ENCODE measurements around the gene NDUFB5. TPM values are rescaled to one million over a fixed set of nuclear protein-coding genes. Genes with fewer than 3 reads are reported as not detected.

NDUFB5 gene
- 100 to 1,000 TPM; 133 to 147 TPM for total RNA-seq

DNA sequence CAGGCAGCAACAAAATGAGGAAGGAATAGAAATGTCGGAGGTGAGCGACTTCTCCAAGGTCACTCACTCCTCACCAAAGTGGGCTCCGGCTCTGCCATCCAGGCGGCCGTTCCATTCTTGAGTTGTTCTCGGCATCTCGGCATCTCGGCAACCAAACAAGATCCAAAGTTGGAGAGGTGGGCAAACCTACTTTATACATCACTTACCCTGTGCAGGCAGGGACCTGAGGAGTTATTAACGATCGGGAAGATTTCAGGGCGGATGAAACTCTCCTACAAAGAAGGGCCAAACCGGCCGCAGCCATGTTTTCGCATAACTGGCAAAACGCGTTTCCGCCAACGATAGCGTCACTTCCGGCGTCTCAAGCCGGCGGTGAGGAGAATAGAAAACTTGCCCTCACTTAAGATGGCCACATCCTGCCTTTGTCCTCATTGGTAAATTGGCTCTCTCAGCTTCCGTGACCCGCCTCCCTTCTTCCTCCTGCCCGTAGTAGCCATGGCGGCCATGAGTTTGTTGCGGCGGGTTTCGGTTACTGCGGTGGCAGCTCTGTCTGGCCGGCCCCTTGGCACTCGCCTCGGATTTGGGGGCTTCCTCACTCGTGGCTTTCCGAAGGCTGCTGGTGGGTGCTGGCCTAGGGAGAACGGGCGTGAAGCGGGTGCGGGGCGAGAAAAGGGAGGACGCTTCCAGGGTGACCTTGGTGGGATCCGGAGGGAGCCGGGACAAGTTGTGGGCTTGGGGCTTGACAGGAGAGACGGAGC, at the start of gene NDUFB5, which contains the start of gene MRPL47:
Gene NDUFB5 (plus strand): TSS at position 474 of the 758 bp plus-strand sequence. CDS start 22 bp downstream, at position 496.
Gene MRPL47 (minus strand): TSS at position 318 of the 758 bp plus-strand sequence. CDS start 14 bp downstream, at position 304.
- Mint-ChIP-seq H3K27ac (peak within 1 kb of the TSS; percentile 98), H3K4me1 (ENCODE audit: low read depth) (peaks cover 40% of the 10 kb centered on the region), H3K36me3 (peaks cover 32% of the 10 kb centered on the region), H3K27me3 (no peaks in the 10 kb centered on the region), H3K4me3 (peak within 1 kb of the TSS; percentile 99), H3K9me3 (no peaks in the 10 kb centered on the region)
- CTCF ChIA-PET, result interaction anchor here (1.1 to 1.3 kb wide), 2 partner anchors 48 to 589 kb away, joined by 3 read pairs; partner anchors contain the start of gene USP13
- intact Hi-C loops (cut with micrococcal nuclease), result loop anchor here (1.0 to 5.0 kb wide), 5 partner anchors 42 to 1383 kb away; partner anchors contain the start of genes ACTL6A, DNAJC19, MFN1 and ZNF639
- peak; percentile 96 for DNase-seq
- POLR2A ChIA-PET, result interaction anchor here (0.6 to 1.4 kb wide), 4 partner anchors 40 to 50 kb away, joined by 3 to 8 read pairs (median 6); partner anchors contain the start of gene ACTL6A

GRCh38 chr3:179558742-179559364, 45.7 kb upstream of the NDUFB5 start:
- Mint-ChIP-seq H3K36me3 (peaks cover 2% of the 10 kb centered on the region), H3K27me3 (peaks cover 2% of the 10 kb centered on the region), H3K9me3 (no peaks in the 10 kb centered on the region), H3K4me1 (ENCODE audit: low read depth) (peaks cover 7% of the 10 kb centered on the region), H3K27ac (no peak overlapping the region), H3K4me3 (no peak overlapping the region)
- intact Hi-C loops (cut with micrococcal nuclease), result loop anchor here (1.0 kb wide), 3 partner anchors 113 to 544 kb away; no protein-coding TSS in a partner anchor
- ChIA-PET POLR2A (no interaction called here), CTCF (interaction anchor here (0.7 to 1.2 kb wide), 3 partner anchors 92 to 207 kb away, joined by 3 to 4 read pairs (median 3); no protein-coding TSS in a partner anchor)
- DNase-seq, result peak; percentile 69

GRCh38 chr3:179560791-179561190, 43.8 kb upstream of the NDUFB5 start:
- no peak overlapping the region for H3K4me3 Mint-ChIP-seq
- H3K27me3 Mint-ChIP-seq, result peaks cover 2% of the 10 kb centered on the region
- no peak overlapping the region for H3K27ac Mint-ChIP-seq
- DNase-seq, result no peak
- ChIA-PET POLR2A (interaction anchor here (0.6 to 0.8 kb wide), 2 partner anchors 15 to 238 kb away, joined by 3 to 4 read pairs; partner anchors contain the start of gene ZNF639), CTCF (no interaction called here)
- H3K9me3 Mint-ChIP-seq, result no peaks in the 10 kb centered on the region
- H3K36me3 Mint-ChIP-seq, result peaks cover 3% of the 10 kb centered on the region
- H3K4me1 Mint-ChIP-seq (ENCODE audit: low read depth), result peaks cover 22% of the 10 kb centered on the region
- intact Hi-C loops (cut with micrococcal nuclease), result loop anchor here (5.0 kb wide), 1 partner anchor 1352 kb away; the partner anchor contains the start of gene FXR1

GRCh38 chr3:179562591-179563270, 41.9 kb upstream of the NDUFB5 start, which contains the start of gene ACTL6A:
Gene ACTL6A (plus strand): TSS chr3:179562926. CDS start chr3:179563093, 167 bp downstream.
- ChIA-PET CTCF (interaction anchor here (1.0 to 1.3 kb wide), 3 partner anchors 87 to 548 kb away, joined by 3 read pairs; no protein-coding TSS in a partner anchor), POLR2A (interaction anchor here (0.5 to 1.6 kb wide), 7 partner anchors 11 to 414 kb away, joined by 3 to 8 read pairs (median 3); partner anchors contain the start of genes MRPL47 and NDUFB5)
- Mint-ChIP-seq H3K4me1 (ENCODE audit: low read depth) (peaks cover 28% of the 10 kb centered on the region), H3K9me3 (no peaks in the 10 kb centered on the region), H3K27me3 (peaks cover 2% of the 10 kb centered on the region), H3K27ac (peak within 1 kb of the TSS; percentile 98), H3K36me3 (peaks cover 3% of the 10 kb centered on the region), H3K4me3 (peak within 1 kb of the TSS; percentile 98)
- intact Hi-C loops (cut with micrococcal nuclease), result loop anchor here (1.0 to 5.0 kb wide), 11 partner anchors 42 to 1350 kb away; partner anchors contain the start of genes FXR1, GNB4, MFN1 and MRPL47
- peak; percentile 99 for DNase-seq

- Mint-ChIP-seq H3K4me3 (peak overlapping the region; percentile 98), H3K9me3 (no peaks in the 10 kb centered on the region), H3K4me1 (ENCODE audit: low read depth) (peaks cover 28% of the 10 kb centered on the region), H3K27me3 (peaks cover 2% of the 10 kb centered on the region), H3K27ac (peak overlapping the region; percentile 98), H3K36me3 (peaks cover 3% of the 10 kb centered on the region)
- intact Hi-C loops (cut with micrococcal nuclease), result loop anchor here (1.0 to 5.0 kb wide), 5 partner anchors 113 to 1349 kb away; partner anchors contain the start of genes FXR1, GNB4, MFN1 and ZMAT3
- ChIA-PET CTCF (interaction anchor here (1.0 to 1.1 kb wide), 2 partner anchors 87 to 458 kb away, joined by 3 read pairs; no protein-coding TSS in a partner anchor), POLR2A (interaction anchor here (0.8 to 1.6 kb wide), 5 partner anchors 26 to 414 kb away, joined by 3 to 8 read pairs (median 3); partner anchors contain the start of genes MRPL47 and NDUFB5)
- peak; percentile 83 for DNase-seq
Measured at GRCh38 chr3:179563271-179563783, 41.3 kb upstream of the NDUFB5 start.

DNA sequence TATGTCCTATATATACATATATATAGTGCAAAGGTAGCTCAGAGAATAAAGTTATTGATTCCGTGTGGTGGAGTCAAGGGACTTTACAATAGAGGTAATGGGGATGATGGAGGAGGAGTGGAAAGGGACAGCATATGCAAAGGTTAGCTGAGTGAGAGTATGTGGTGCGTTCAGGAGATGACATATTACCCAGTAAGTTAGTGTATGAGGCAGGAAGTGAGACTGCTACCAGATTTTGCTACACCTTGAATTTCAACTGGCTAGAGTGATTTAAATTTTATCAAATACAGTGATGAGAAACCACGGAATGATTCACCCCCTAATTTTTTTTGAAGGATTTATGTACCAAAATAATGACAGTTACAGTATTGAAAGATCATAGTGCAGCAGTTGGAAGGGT, 39.1 kb upstream of the NDUFB5 start:
- H3K4me3 Mint-ChIP-seq, result no peak overlapping the region
- CTCF ChIA-PET, result no interaction called here
- H3K36me3 Mint-ChIP-seq, result peaks cover 10% of the 10 kb centered on the region

DNA sequence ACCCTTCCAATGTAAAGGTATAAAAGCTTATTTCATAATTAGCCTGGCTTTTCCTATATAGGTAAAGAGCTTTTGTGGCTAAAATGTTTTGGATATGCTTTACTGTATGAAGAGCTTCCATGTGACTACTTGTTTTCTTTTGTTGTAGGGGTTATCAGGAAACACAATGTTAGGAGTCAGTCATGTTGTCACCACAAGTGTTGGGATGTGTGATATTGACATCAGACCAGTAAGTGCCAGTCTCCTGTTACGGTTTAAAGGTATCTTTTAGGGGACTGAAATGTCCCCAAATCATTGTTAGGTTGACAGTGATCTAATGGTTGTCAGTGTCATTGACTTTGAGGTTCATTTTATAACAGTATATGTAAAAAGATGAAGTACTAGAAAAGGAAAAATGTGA, 23.6 kb upstream of the NDUFB5 start:
- Mint-ChIP-seq H3K27me3 (no peaks in the 10 kb centered on the region), H3K9me3 (no peaks in the 10 kb centered on the region), H3K27ac (no peak overlapping the region), H3K4me3 (no peak overlapping the region), H3K4me1 (ENCODE audit: low read depth) (no peaks in the 10 kb centered on the region), H3K36me3 (peaks cover 43% of the 10 kb centered on the region)
- CTCF ChIA-PET, result no interaction called here
- DNase-seq, result no peak
- intact Hi-C loops (cut with micrococcal nuclease), result no loop called here
- POLR2A ChIA-PET, result no interaction called here

More for the DNA sequence above, 39.1 kb upstream of the NDUFB5 start:
- H3K4me1 Mint-ChIP-seq (ENCODE audit: low read depth), result peaks cover 32% of the 10 kb centered on the region
- no peaks in the 10 kb centered on the region for H3K27me3 Mint-ChIP-seq
- no peak for DNase-seq
- POLR2A ChIA-PET, result interaction anchor here (1.3 kb wide), 1 partner anchor 546 kb away, joined by 5 read pairs; no protein-coding TSS in a partner anchor
- peak overlapping the region; percentile 30 for H3K27ac Mint-ChIP-seq
- intact Hi-C loops (cut with micrococcal nuclease), result loop anchor here (2.0 kb wide), 1 partner anchor 23 kb away; no protein-coding TSS in a partner anchor
- H3K9me3 Mint-ChIP-seq, result no peaks in the 10 kb centered on the region

GRCh38 chr3:179589143-179589542, 15.5 kb upstream of the NDUFB5 start:
- Mint-ChIP-seq H3K27me3 (no peaks in the 10 kb centered on the region), H3K4me1 (ENCODE audit: low read depth) (peaks cover 10% of the 10 kb centered on the region), H3K27ac (peak overlapping the region; percentile 50), H3K9me3 (no peaks in the 10 kb centered on the region), H3K36me3 (peaks cover 43% of the 10 kb centered on the region), H3K4me3 (no peak overlapping the region)
- no peak for DNase-seq
- intact Hi-C loops (cut with micrococcal nuclease), result loop anchor here (2.0 kb wide), 1 partner anchor 24 kb away; no protein-coding TSS in a partner anchor
- CTCF ChIA-PET, result interaction anchor here (0.7 to 1.1 kb wide), 2 partner anchors 9 to 172 kb away, joined by 3 read pairs; no protein-coding TSS in a partner anchor
- POLR2A ChIA-PET, result interaction anchor here (0.6 kb wide), 1 partner anchor 26 kb away, joined by 3 read pairs; no protein-coding TSS in a partner anchor

DNA sequence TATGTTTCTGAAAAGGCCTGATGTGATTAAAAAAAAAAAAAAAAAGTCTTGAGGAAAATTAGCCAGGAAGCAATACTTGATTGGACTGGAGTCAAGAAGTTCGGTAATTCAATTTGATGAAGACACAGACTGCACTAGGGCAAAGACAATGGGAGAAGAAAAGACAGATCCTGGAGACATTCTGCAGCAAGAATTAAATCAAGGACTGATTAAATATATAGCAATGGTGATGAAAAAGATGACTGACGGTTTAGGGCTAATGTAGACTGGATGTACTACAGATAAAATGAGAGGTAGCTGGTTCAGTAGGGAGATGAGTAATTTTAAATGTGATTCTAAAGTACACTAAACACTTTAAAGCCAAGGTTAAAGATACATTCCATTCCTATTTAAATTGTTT, 13.9 kb upstream of the NDUFB5 start:
- intact Hi-C loops (cut with micrococcal nuclease), result no loop called here
- CTCF ChIA-PET, result no interaction called here
- peak overlapping the region; percentile 62 for H3K27ac Mint-ChIP-seq
- POLR2A ChIA-PET, result interaction anchor here (0.8 to 0.9 kb wide), 2 partner anchors 13 to 18 kb away, joined by 3 to 4 read pairs; no protein-coding TSS in a partner anchor
- H3K9me3 Mint-ChIP-seq, result no peaks in the 10 kb centered on the region
- H3K4me1 Mint-ChIP-seq (ENCODE audit: low read depth), result peaks cover 10% of the 10 kb centered on the region
- DNase-seq, result no peak
- H3K36me3 Mint-ChIP-seq, result peaks cover 40% of the 10 kb centered on the region
- no peaks in the 10 kb centered on the region for H3K27me3 Mint-ChIP-seq
- no peak overlapping the region for H3K4me3 Mint-ChIP-seq

GRCh38 chr3:179591313-179591712, 13.3 kb upstream of the NDUFB5 start:
- Mint-ChIP-seq H3K4me3 (no peak overlapping the region), H3K9me3 (no peaks in the 10 kb centered on the region), H3K27ac (peak overlapping the region; percentile 15), H3K36me3 (peaks cover 34% of the 10 kb centered on the region), H3K27me3 (no peaks in the 10 kb centered on the region), H3K4me1 (ENCODE audit: low read depth) (peaks cover 10% of the 10 kb centered on the region)
- intact Hi-C loops (cut with micrococcal nuclease), result no loop called here
- POLR2A ChIA-PET, result interaction anchor here (0.8 kb wide), 1 partner anchor 17 kb away, joined by 3 read pairs; no protein-coding TSS in a partner anchor
- DNase-seq, result no peak
- CTCF ChIA-PET, result no interaction called here

Data from activated CD4-positive, alpha-beta memory T cell treated with anti-CD3 and anti-CD28 coated beads for 36 hours (primary cell).